AG04450 (cell line): ENCODE results near the gene GTPBP4. TPM values are rescaled to one million over a fixed set of nuclear protein-coding genes. Genes with fewer than 3 reads are reported as not detected.
A peak's percentile ranks its signal among the peaks of the same experiment; 100 is the strongest.

Experiments
- CTCF ChIA-PET: fragments of 300-600, 350-600 bp; formaldehyde crosslinking; extraction: SDS; loops from one replicate; lab custom pipeline; 2022; ENCODE audit warnings: antibody characterized with exemption, inconsistent platforms; lab: Charles Lee
- POLR2A ChIA-PET: fragments of 350-600 bp; formaldehyde crosslinking; extraction: SDS; loops from one replicate; lab custom pipeline; 2021; ENCODE audit warnings: antibody characterized with exemption, inconsistent platforms; lab: Yijun Ruan, JAX
- DNase-seq: peaks from one replicate; pipeline ENCODE4 v3.0.0-alpha.2; 2011; ENCODE audit warnings: low read depth, low spot score
- H3K27ac ChIP-seq: one replicate; pipeline ENCODE4 v1.5.1; 2012; ENCODE audit warnings: low read depth, low read length, control low read depth
- H3K27me3 ChIP-seq: one replicate; pipeline ENCODE4 v1.6.0; 2012; ENCODE audit warnings: low read length; ENCODE audit not compliant: control insufficient read depth, insufficient read depth
- H3K4me3 ChIP-seq: 2 replicates; pipeline ENCODE4 v1.5.1; 2011; ENCODE audit warnings: mild to moderate bottlenecking, low read depth, low read length, control low read depth
- H3K9me3 ChIP-seq: 2 replicates; pipeline ENCODE4 v1.5.1; 2012; ENCODE audit warnings: low read length; ENCODE audit not compliant: control insufficient read depth, insufficient read depth
- CTCF ChIP-seq: IDR thresholded peaks from 2 replicates; pipeline ENCODE4 v1.5.1; 2011; ENCODE audit warnings: low read depth, low read length, control low read depth, inconsistent platforms
- polyA plus RNA-seq: library from polyadenylated mRNA; depleted of rRNA; stranded (reverse); fragments of >200 nt; gene quantifications from 2 replicates; pipeline ENCODE4 v1.2.3, GENCODE V29; 2011

GTPBP4 gene
- polyA plus RNA-seq, 1 experiment, result 34.9 TPM

GRCh38 chr10:986881-987619, 1.2 kb upstream of the GTPBP4 start:
- no peaks in the 10 kb centered on the region for H3K27me3 ChIP-seq
- ChIA-PET CTCF (interaction anchor here (1.2 kb wide), 1 partner anchor 20 kb away, joined by 3 read pairs; no protein-coding TSS in a partner anchor), POLR2A (interaction anchor here (0.5 to 2.2 kb wide), 7 partner anchors 12 to 69 kb away, joined by 3 to 11 read pairs (median 3); partner anchors contain the start of genes LARP4B and WDR37)
- DNase-seq, result peak; percentile 55
- no peak for TF ChIP-seq CTCF
- peak overlapping the region; percentile 98 for H3K27ac ChIP-seq
- peak overlapping the region; percentile 90 for H3K4me3 ChIP-seq
- peaks cover 3% of the 10 kb centered on the region; the same call in 1 of the 2 replicates for H3K9me3 ChIP-seq

GRCh38 chr10:987620-987869, 689 bp upstream of the GTPBP4 start:
- ChIA-PET POLR2A (interaction anchor here (0.6 to 2.2 kb wide), 4 partner anchors 12 to 56 kb away, joined by 3 to 11 read pairs (median 3); partner anchors contain the start of gene LARP4B), CTCF (no interaction called here)
- Histone ChIP-seq H3K4me3 (peak overlapping the region; percentile 90), H3K27me3 (no peaks in the 10 kb centered on the region), H3K9me3 (peaks cover 3% of the 10 kb centered on the region; the same call in 1 of the 2 replicates), H3K27ac (peak overlapping the region; percentile 98)
- no peak for DNase-seq
- TF ChIP-seq CTCF, result no peak

DNA sequence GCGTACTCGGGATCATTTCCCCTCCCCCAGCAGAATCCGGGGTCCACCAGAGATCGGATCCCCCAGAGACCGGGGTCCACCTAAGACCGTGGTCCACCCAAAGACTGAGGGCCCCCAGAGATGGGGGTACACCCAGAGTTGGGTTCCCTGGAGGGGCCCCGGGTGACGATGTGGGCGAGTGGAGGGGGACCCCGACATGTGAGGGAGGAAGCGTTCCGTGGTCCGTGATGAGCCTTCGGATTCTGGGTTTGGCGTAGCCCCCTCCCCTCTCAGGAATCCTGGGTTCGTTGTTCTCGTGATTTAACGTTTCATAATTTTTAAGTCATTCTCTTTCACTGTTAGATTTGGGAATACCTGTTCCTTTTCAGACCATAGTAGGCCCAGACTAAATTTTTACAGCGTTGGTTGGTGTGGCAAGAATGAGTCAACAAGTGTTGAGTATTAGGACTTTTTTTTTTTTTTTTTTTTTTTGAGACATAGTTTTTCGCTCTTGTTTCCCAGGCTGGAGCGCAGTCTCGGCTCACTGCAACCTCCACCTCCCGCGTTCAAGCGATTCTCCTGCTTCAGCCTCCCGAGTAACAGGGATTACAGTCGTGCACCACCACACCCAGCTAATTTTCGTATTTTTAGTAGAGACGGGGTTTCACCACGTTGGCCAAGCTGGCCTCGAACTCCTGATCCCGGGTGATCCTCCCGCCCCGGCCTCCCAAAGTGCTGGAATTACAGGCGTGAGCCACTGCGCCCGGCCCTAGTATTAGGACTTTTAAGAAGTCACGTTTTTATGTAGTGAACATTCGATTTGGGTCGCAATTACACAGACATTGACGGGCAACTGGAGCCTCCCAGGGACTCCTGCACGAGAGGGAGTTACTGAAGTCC, 672 bp downstream of the GTPBP4 start:
- CTCF ChIA-PET, result no interaction called here

DNA sequence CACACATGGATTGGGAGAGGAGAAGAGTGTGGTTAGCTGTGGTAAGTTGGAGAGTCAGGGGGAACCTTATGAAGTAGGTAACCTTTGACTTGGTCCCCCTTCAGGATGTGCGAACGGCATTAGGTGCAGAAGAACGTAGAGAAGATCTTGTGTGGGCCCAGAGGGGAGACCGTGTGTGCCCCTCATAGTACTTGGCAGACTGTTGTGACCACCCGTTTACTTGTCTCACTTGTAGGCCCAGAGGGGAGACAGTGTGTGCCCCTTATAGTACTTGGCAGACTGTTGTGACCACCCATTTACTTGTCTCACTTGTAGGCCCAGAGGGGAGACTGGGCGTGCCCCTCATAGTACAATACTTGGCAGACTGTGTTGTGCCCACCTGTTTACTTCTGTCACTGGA, 2.6 kb downstream of the GTPBP4 start:
- H3K4me3 ChIP-seq, result no peak overlapping the region
- H3K27me3 ChIP-seq, result no peaks in the 10 kb centered on the region
- no peak for TF ChIP-seq CTCF
- no peak overlapping the region for H3K27ac ChIP-seq
- peaks cover 3% of the 10 kb centered on the region; the same call in 1 of the 2 replicates for H3K9me3 ChIP-seq
- ChIA-PET POLR2A (no interaction called here), CTCF (no interaction called here)
- no peak for DNase-seq

More for the DNA sequence above, 672 bp downstream of the GTPBP4 start:
- no peaks in the 10 kb centered on the region for H3K27me3 ChIP-seq
- H3K9me3 ChIP-seq, result peaks cover 3% of the 10 kb centered on the region; the same call in 1 of the 2 replicates
- peak overlapping the region; percentile 90 for H3K4me3 ChIP-seq
- H3K27ac ChIP-seq, result peak overlapping the region; percentile 98
- TF ChIP-seq CTCF, result no peak
- POLR2A ChIA-PET, result interaction anchor here (0.6 to 2.2 kb wide), 6 partner anchors 19 to 67 kb away, joined by 3 to 11 read pairs (median 3); partner anchors contain the start of genes IDI1, LARP4B and WDR37
- DNase-seq, result no peak
